ENCODE data around the gene LCP1.

Gene LCP1

GRCh38 chr13:46178143-46178542 is 3.8 kb downstream of the LCP1 start:
- ChIA-PET POLR2A (no interaction called here), CTCF (interaction anchor here (1.7 to 7.5 kb wide), 2 partner anchors 11 to 18 kb away, joined by 5 to 55 read pairs; no protein-coding TSS in a partner anchor)
- no peaks in the 10 kb centered on the region for H3K27me3 ChIP-seq (replicated peaks in 2 of 5; ENCODE audit: control insufficient read depth in 4 of 5, insufficient read depth in 5 of 5, low read length in 4 of 5)
- H3K9me3 ChIP-seq (ENCODE audit: control extremely low read depth in 1 of 5, control insufficient read depth in 4 of 5, insufficient read depth in 2 of 5, low read depth in 1 of 5, low read length in 4 of 5) = no peaks in the 10 kb centered on the region
- no peak for DNase-seq
- peaks cover 0 to 31% (median 2%) of the 10 kb centered on the region in 4 experiments for H3K36me3 ChIP-seq (ENCODE audit: control insufficient read depth in 4 of 4, insufficient read depth in 4 of 4, low read length in 3 of 4)
- peak overlapping the region in 6 of 7 experiments; percentile 27 to 97 (median 80) for H3K4me3 ChIP-seq (ENCODE audit: control insufficient read depth in 1 of 7, extremely low read depth in 1 of 7, insufficient read depth in 4 of 7, low read depth in 2 of 7, low read length in 6 of 7)
- peak overlapping the region in 1 of 2 experiments; percentile 60 for H3K27ac ChIP-seq (ENCODE audit: insufficient read depth in 1 of 2, low read depth in 1 of 2, low read length in 2 of 2, poor library complexity in 1 of 2, severe bottlenecking in 2 of 2)
- peaks cover 65 to 85% (median 71%) of the 10 kb centered on the region in 4 experiments for H3K4me1 ChIP-seq (ENCODE audit: control extremely low read depth in 1 of 4, control insufficient read depth in 4 of 4, insufficient read depth in 4 of 4, low read length in 3 of 4)
- WGBS (ENCODE audit: insufficient coverage) = 14% methylated on average over 1 of the region's 5 CpGs

GRCh38 chr13:46176756-46177155 is 5.2 kb downstream of the LCP1 start:
- DNase-seq = peak; percentile 90 to 98 (median 98)
- Histone ChIP-seq H3K27me3 (replicated peaks in 2 of 5; ENCODE audit: control insufficient read depth in 4 of 5, insufficient read depth in 5 of 5, low read length in 4 of 5) (no peaks in the 10 kb centered on the region), H3K27ac (ENCODE audit: insufficient read depth in 1 of 2, low read depth in 1 of 2, low read length in 2 of 2, poor library complexity in 1 of 2, severe bottlenecking in 2 of 2) (peak overlapping the region in 1 of 2 experiments; percentile 60), H3K36me3 (ENCODE audit: control insufficient read depth in 4 of 4, insufficient read depth in 4 of 4, low read length in 3 of 4) (peaks cover 0 to 34% (median 2%) of the 10 kb centered on the region in 4 experiments), H3K4me1 (ENCODE audit: control extremely low read depth in 1 of 4, control insufficient read depth in 4 of 4, insufficient read depth in 4 of 4, low read length in 3 of 4) (peaks cover 69 to 87% (median 74%) of the 10 kb centered on the region in 4 experiments), H3K9me3 (ENCODE audit: control extremely low read depth in 1 of 5, control insufficient read depth in 4 of 5, insufficient read depth in 2 of 5, low read depth in 1 of 5, low read length in 4 of 5) (no peaks in the 10 kb centered on the region), H3K4me3 (ENCODE audit: control insufficient read depth in 1 of 7, extremely low read depth in 1 of 7, insufficient read depth in 4 of 7, low read depth in 2 of 7, low read length in 6 of 7) (peak overlapping the region in 5 of 7 experiments; percentile 5 to 82 (median 60))
- POLR2A ChIA-PET = interaction anchor here (0.9 kb wide), 1 partner anchor 15 kb away, joined by 4 read pairs; no protein-coding TSS in a partner anchor
- WGBS (ENCODE audit: insufficient coverage) = 0% methylated on average over 1 of the region's 3 CpGs
- CTCF ChIA-PET = interaction anchor here (0.6 to 7.5 kb wide), 10 partner anchors 8 to 319 kb away, joined by 3 to 55 read pairs (median 4); no protein-coding TSS in a partner anchor

DNA sequence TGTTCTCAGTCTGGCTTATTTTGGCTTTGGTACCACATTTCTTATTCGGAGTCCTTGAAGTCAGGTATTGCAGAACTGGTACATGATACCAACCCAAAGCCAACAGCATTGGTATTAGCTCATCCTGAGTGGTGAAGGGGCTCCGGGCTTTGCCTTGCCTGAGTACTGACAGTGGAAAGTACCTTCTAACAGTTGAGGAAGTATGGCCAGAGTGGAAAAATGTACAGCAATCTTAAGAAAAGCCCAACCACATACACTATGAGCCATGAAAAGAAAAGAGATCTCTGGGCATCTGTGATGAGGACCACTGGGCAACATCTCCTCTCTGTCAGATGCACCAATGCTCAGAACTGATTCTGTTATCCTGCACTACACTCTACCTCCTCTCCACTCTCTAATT is 8.3 kb downstream of the LCP1 start:
- no peaks in the 10 kb centered on the region for H3K27me3 ChIP-seq (replicated peaks in 2 of 5; ENCODE audit: control insufficient read depth in 4 of 5, insufficient read depth in 5 of 5, low read length in 4 of 5)
- peak overlapping the region in 1 of 2 experiments; percentile 51 for H3K27ac ChIP-seq (ENCODE audit: insufficient read depth in 1 of 2, low read depth in 1 of 2, low read length in 2 of 2, poor library complexity in 1 of 2, severe bottlenecking in 2 of 2)
- peak in 2 of 3 donors; percentile 82 to 87 for DNase-seq
- POLR2A ChIA-PET = interaction anchor here (0.7 kb wide), 1 partner anchor 49 kb away, joined by 3 read pairs; no protein-coding TSS in a partner anchor
- peaks cover 4 to 47% (median 6%) of the 10 kb centered on the region in 4 experiments for H3K36me3 ChIP-seq (ENCODE audit: control insufficient read depth in 4 of 4, insufficient read depth in 4 of 4, low read length in 3 of 4)
- 80% methylated on average over 1 of the region's 2 CpGs for WGBS (ENCODE audit: insufficient coverage)
- H3K4me1 ChIP-seq (ENCODE audit: control extremely low read depth in 1 of 4, control insufficient read depth in 4 of 4, insufficient read depth in 4 of 4, low read length in 3 of 4) = peaks cover 83 to 99% (median 95%) of the 10 kb centered on the region in 4 experiments
- peak overlapping the region in 4 of 7 experiments; percentile 4 to 47 (median 18) for H3K4me3 ChIP-seq (ENCODE audit: control insufficient read depth in 1 of 7, extremely low read depth in 1 of 7, insufficient read depth in 4 of 7, low read depth in 2 of 7, low read length in 6 of 7)
- H3K9me3 ChIP-seq (ENCODE audit: control extremely low read depth in 1 of 5, control insufficient read depth in 4 of 5, insufficient read depth in 2 of 5, low read depth in 1 of 5, low read length in 4 of 5) = no peaks in the 10 kb centered on the region
- CTCF ChIA-PET = interaction anchor here (0.8 to 7.5 kb wide), 6 partner anchors 11 to 38 kb away, joined by 3 to 55 read pairs (median 4); partner anchors contain the start of gene LRRC63

DNA sequence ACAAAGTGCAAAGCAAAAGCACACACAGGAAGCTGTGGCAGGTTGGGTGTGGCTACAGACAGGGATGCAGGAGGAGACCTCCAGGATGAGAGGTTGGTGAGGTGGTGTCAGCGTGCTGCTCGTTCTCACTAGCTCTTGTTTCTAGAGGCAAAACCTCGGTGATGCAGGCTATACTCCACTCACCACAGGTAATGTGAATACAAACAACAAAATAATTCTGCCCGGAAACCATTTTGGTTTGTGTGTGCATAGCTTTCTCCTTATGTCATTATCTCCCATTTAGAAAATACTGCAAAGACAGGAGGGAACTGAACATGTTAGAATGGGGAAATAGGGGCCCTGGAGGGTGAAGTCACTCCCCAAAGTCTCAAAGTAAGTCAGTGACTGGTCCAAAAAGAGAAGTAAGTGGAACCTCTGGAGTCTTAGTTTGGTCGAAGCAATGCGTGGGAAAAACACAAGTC is 9.4 kb downstream of the LCP1 start:
- peaks cover 83 to 99% (median 96%) of the 10 kb centered on the region in 4 experiments for H3K4me1 ChIP-seq (ENCODE audit: control extremely low read depth in 1 of 4, control insufficient read depth in 4 of 4, insufficient read depth in 4 of 4, low read length in 3 of 4)
- peak; percentile 45 to 88 (median 83) for DNase-seq
- POLR2A ChIA-PET = interaction anchor here (1.1 kb wide), 1 partner anchor 9 kb away, joined by 4 read pairs; the partner anchor contains the start of gene LCP1
- no peaks in the 10 kb centered on the region for H3K27me3 ChIP-seq (replicated peaks in 2 of 5; ENCODE audit: control insufficient read depth in 4 of 5, insufficient read depth in 5 of 5, low read length in 4 of 5)
- peaks cover 2 to 46% (median 6%) of the 10 kb centered on the region in 4 experiments for H3K36me3 ChIP-seq (ENCODE audit: control insufficient read depth in 4 of 4, insufficient read depth in 4 of 4, low read length in 3 of 4)
- H3K4me3 ChIP-seq (ENCODE audit: control insufficient read depth in 1 of 7, extremely low read depth in 1 of 7, insufficient read depth in 4 of 7, low read depth in 2 of 7, low read length in 6 of 7) = peak overlapping the region in 3 of 7 experiments; percentile 26 to 60 (median 35)
- CTCF ChIA-PET = interaction anchor here (0.7 to 5.4 kb wide), 10 partner anchors 10 to 31 kb away, joined by 3 to 51 read pairs (median 4); partner anchors contain the start of gene LCP1
- WGBS (ENCODE audit: insufficient coverage) = 10% methylated on average over 2 of the region's 6 CpGs
- H3K9me3 ChIP-seq (ENCODE audit: control extremely low read depth in 1 of 5, control insufficient read depth in 4 of 5, insufficient read depth in 2 of 5, low read depth in 1 of 5, low read length in 4 of 5) = no peaks in the 10 kb centered on the region
- peak overlapping the region in 1 of 2 experiments; percentile 51 for H3K27ac ChIP-seq (ENCODE audit: insufficient read depth in 1 of 2, low read depth in 1 of 2, low read length in 2 of 2, poor library complexity in 1 of 2, severe bottlenecking in 2 of 2)

DNA sequence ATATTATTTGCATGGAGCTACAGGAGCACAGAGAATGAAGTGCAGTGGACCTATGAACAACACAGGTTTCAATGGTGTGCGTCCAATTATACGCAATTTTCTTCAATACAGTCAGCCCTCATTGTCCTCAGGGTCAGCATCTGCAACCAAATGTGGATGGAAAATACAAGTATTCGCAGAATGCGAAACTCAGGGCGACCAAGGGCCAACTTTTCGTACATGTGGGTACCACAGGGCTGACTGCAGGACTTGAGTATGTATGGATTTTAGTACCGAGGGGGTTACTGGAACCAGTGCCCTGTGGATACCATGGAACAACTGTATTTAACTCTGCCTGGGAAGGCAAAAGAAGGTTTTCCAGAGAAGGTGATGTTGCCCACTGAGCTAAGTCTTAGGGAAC is 10.2 kb downstream of the LCP1 start:
- ChIA-PET POLR2A (interaction anchor here (1.1 kb wide), 1 partner anchor 10 kb away, joined by 4 read pairs; the partner anchor contains the start of gene LCP1), CTCF (interaction anchor here (1.3 to 5.4 kb wide), 8 partner anchors 11 to 133 kb away, joined by 3 to 51 read pairs (median 4); partner anchors contain the start of gene LCP1)
- Histone ChIP-seq H3K4me1 (ENCODE audit: control extremely low read depth in 1 of 4, control insufficient read depth in 4 of 4, insufficient read depth in 4 of 4, low read length in 3 of 4) (peaks cover 84 to 100% (median 95%) of the 10 kb centered on the region in 4 experiments), H3K4me3 (ENCODE audit: control insufficient read depth in 1 of 7, extremely low read depth in 1 of 7, insufficient read depth in 4 of 7, low read depth in 2 of 7, low read length in 6 of 7) (peak overlapping the region in 4 of 7 experiments; percentile 23 to 51 (median 40)), H3K27me3 (replicated peaks in 2 of 5; ENCODE audit: control insufficient read depth in 4 of 5, insufficient read depth in 5 of 5, low read length in 4 of 5) (no peaks in the 10 kb centered on the region), H3K36me3 (ENCODE audit: control insufficient read depth in 4 of 4, insufficient read depth in 4 of 4, low read length in 3 of 4) (peaks cover 3 to 50% (median 6%) of the 10 kb centered on the region in 4 experiments), H3K27ac (ENCODE audit: insufficient read depth in 1 of 2, low read depth in 1 of 2, low read length in 2 of 2, poor library complexity in 1 of 2, severe bottlenecking in 2 of 2) (peak overlapping the region in 1 of 2 experiments; percentile 61), H3K9me3 (ENCODE audit: control extremely low read depth in 1 of 5, control insufficient read depth in 4 of 5, insufficient read depth in 2 of 5, low read depth in 1 of 5, low read length in 4 of 5) (no peaks in the 10 kb centered on the region)
- WGBS (ENCODE audit: insufficient coverage) = 96% methylated on average over 7 of the region's 7 CpGs
- DNase-seq = no peak

DNA sequence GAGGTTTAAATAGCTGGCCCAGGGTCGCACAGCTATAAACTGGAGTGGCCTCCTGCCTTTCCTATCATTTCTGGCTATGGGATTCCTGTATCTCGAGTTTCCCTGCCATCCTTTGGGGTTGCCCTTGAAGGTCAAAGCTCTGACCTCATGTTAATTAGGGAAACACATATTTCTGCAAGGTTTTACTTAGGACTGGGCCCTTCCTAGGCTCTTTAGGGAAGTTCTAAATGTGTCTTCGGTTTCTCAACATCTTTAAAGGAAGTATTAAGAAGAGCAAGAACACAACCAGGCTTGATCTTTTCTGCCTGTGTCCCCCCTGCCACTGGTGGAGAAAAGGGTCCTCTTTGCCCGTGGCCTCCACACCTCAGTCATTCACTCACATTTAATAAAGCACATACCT is 10.8 kb downstream of the LCP1 start:
- no peak for DNase-seq
- Histone ChIP-seq H3K9me3 (ENCODE audit: control extremely low read depth in 1 of 5, control insufficient read depth in 4 of 5, insufficient read depth in 2 of 5, low read depth in 1 of 5, low read length in 4 of 5) (no peaks in the 10 kb centered on the region), H3K36me3 (ENCODE audit: control insufficient read depth in 4 of 4, insufficient read depth in 4 of 4, low read length in 3 of 4) (peaks cover 3 to 50% (median 6%) of the 10 kb centered on the region in 4 experiments), H3K4me1 (ENCODE audit: control extremely low read depth in 1 of 4, control insufficient read depth in 4 of 4, insufficient read depth in 4 of 4, low read length in 3 of 4) (peaks cover 80 to 98% (median 93%) of the 10 kb centered on the region in 4 experiments), H3K4me3 (ENCODE audit: control insufficient read depth in 1 of 7, extremely low read depth in 1 of 7, insufficient read depth in 4 of 7, low read depth in 2 of 7, low read length in 6 of 7) (peak overlapping the region in 3 of 7 experiments; percentile 33 to 51 (median 48)), H3K27ac (ENCODE audit: insufficient read depth in 1 of 2, low read depth in 1 of 2, low read length in 2 of 2, poor library complexity in 1 of 2, severe bottlenecking in 2 of 2) (peak overlapping the region; percentile 3 to 61), H3K27me3 (replicated peaks in 2 of 5; ENCODE audit: control insufficient read depth in 4 of 5, insufficient read depth in 5 of 5, low read length in 4 of 5) (no peaks in the 10 kb centered on the region)
- CTCF ChIA-PET = interaction anchor here (0.8 to 5.4 kb wide), 10 partner anchors 12 to 133 kb away, joined by 3 to 51 read pairs (median 3); partner anchors contain the start of gene LCP1
- WGBS (ENCODE audit: insufficient coverage) = 45% methylated on average over 3 of the region's 4 CpGs
- POLR2A ChIA-PET = no interaction called here

Data from common myeloid progenitor, CD34-positive (primary cell).